ENCODE data around the gene CD22. TPM values are rescaled to one million over a fixed set of nuclear protein-coding genes. Genes with fewer than 3 reads are reported as not detected.

The CD22 gene
- total RNA-seq, 4 donors from 2014 or later, result 7.2 to 22.8 (median 13.4) TPM

- no peaks in the 10 kb centered on the region for H3K36me3 ChIP-seq
- H3K4me3 ChIP-seq, result no peak overlapping the region
- DNase-seq (ENCODE audit: low spot score in 2 of 2), result no peak
- 39 to 47% methylated on average over 19 of the region's 19 CpGs for WGBS, 2 donors
- H3K9me3 ChIP-seq, result no peaks in the 10 kb centered on the region
- TF ChIP-seq CTCF (IDR thresholded peaks at IDR 0.05) (no peak), EP300 (IDR thresholded peaks at IDR 0.05) (no peak), POLR2A (IDR thresholded peaks at IDR 0.05) (no peak)
- no peak overlapping the region for H3K27ac ChIP-seq
- H3K27me3 ChIP-seq, result no peaks in the 10 kb centered on the region
- H3K4me1 ChIP-seq, result no peaks in the 10 kb centered on the region
These were observed 66.6 kb downstream of the CD22 start for GRCh38 chr19:35395382-35396199.

DNA sequence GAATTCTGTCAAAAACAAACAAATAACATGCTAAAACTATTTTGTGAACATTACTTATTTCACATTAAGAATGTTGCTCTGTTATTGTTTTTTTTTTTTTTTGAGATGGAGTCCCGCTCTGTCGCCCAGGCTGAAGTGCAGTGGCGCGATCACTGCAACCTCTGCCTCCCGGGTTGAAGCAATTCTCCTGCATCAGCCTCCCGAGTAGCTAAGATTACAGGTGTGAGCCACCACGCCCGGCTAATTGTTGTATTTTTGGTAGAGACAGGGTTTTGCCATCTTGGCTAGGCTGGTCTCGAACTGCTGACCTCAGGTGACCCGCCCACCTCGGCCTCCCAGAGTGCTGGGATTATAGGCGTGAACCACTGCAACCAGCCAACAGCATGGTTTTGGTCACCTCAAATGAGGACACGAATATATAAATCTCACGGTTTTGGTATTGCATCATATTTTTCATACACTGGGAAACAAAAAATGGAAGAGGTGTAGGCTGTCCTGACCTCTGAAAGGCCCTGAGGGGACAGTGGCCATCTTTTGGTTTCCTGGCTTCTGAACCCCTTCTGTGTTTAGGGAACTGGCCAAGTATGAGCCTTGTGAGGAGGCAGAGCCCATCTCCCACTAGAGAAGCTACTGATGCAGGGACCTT, 67.4 kb downstream of the CD22 start:
- Histone ChIP-seq H3K27me3 (no peaks in the 10 kb centered on the region), H3K4me3 (no peak overlapping the region), H3K36me3 (no peaks in the 10 kb centered on the region), H3K27ac (no peak overlapping the region), H3K4me1 (no peaks in the 10 kb centered on the region), H3K9me3 (no peaks in the 10 kb centered on the region)
- DNase-seq (ENCODE audit: low spot score in 2 of 2), result no peak
- TF ChIP-seq CTCF (IDR thresholded peaks at IDR 0.05) (no peak), EP300 (IDR thresholded peaks at IDR 0.05) (no peak), POLR2A (IDR thresholded peaks at IDR 0.05) (no peak)
- 84 to 87% methylated on average over 14 of the region's 14 CpGs for WGBS, 2 donors

Other genes with a start within 250 kb of the CD22 start
- gene FXYD3, start 213.4 kb upstream of the CD22 start, total RNA-seq, result 10 to 100 TPM; 10.8 to 33.9 (median 16.6) TPM
- 100 to 1,000 TPM; 207 to 323 (median 302) TPM for gene LGI4, start 194.1 kb upstream of the CD22 start, total RNA-seq
- gene FXYD1, start 190.4 kb upstream of the CD22 start, total RNA-seq, result 100 to 1,000 TPM in 1 of 4 donors, 10 to 100 TPM in 3; 72.9 to 193 (median 84.9) TPM
- gene FXYD7, start 185.9 kb upstream of the CD22 start, total RNA-seq, result 1 to 10 TPM in 3 of 4 donors, not detected in 1; 2.5 to 5.9 (median 5.7) TPM
- gene FXYD5, start 174.5 kb upstream of the CD22 start, total RNA-seq, result 10 to 100 TPM; 19.9 to 53.4 (median 37.5) TPM
- not detected for gene FAM187B, start 100.4 kb upstream of the CD22 start, total RNA-seq
- 10 to 100 TPM in 2 of 4 donors, 1 to 10 TPM in 2; 3.1 to 34.9 (median 19.1) TPM for gene LSR, start 80.2 kb upstream of the CD22 start, total RNA-seq
- 100 to 1,000 TPM in 3 of 4 donors, 10 to 100 TPM in 1; 98.5 to 172 (median 128) TPM for gene USF2, start 60.2 kb upstream of the CD22 start, total RNA-seq
- 1 to 10 TPM in 1 of 4 donors, not detected in 3; 2.9 TPM for gene HAMP, start 46.7 kb upstream of the CD22 start, total RNA-seq
- gene MAG, start 37.0 kb upstream of the CD22 start, total RNA-seq, result 10 to 100 TPM; 31.8 to 49.6 (median 38.4) TPM
- gene FFAR1, start 18.7 kb downstream of the CD22 start, total RNA-seq, result under 1 TPM in 1 of 4 donors, not detected in 3; 0.59 TPM
- gene FFAR3, start 29.3 kb downstream of the CD22 start, total RNA-seq, result under 1 TPM in 1 of 4 donors, not detected in 3; 0.87 TPM
- not detected for gene GPR42, start 41.9 kb downstream of the CD22 start, total RNA-seq
- under 1 TPM in 1 of 4 donors, not detected in 3; 0.22 TPM for gene FFAR2, start 119.1 kb downstream of the CD22 start, total RNA-seq
- gene KRTDAP, start 161.3 kb downstream of the CD22 start, total RNA-seq, result not detected
- gene DMKN, start 184.5 kb downstream of the CD22 start, total RNA-seq, result 10 to 100 TPM in 3 of 4 donors, 1 to 10 TPM in 1; 8.2 to 33.5 (median 26.5) TPM
- gene SBSN, start 199.1 kb downstream of the CD22 start, total RNA-seq, result not detected
- not detected for gene GAPDHS, start 204.3 kb downstream of the CD22 start, total RNA-seq
- 100 to 1,000 TPM in 1 of 4 donors, 10 to 100 TPM in 3; 63.8 to 103 (median 68.2) TPM for gene TMEM147, start 216.4 kb downstream of the CD22 start, total RNA-seq
- gene ATP4A, start 234.5 kb downstream of the CD22 start, total RNA-seq, result under 1 TPM in 1 of 4 donors, not detected in 3; 0.63 TPM

Measured in tibial nerve (tissue), 4 donors.